Omental fat pad (tissue), 4 donors: ENCODE data around the gene B4GALNT2. TPM values are rescaled to one million over a fixed set of nuclear protein-coding genes. Genes with fewer than 3 reads are reported as not detected.
"Not testable (repeated sequence)": the region's sequence is repeated elsewhere in the genome, so short reads cannot be mapped to it uniquely, and the experiment has no call there.

Experiments
- ATAC-seq: fragments of 150-250 bp; one replicate; pipeline ENCODE4 v1.9.1; 2016; ENCODE audit warnings: mild to moderate bottlenecking, moderate library complexity; ENCODE audit not compliant: low FRiP score
- DNase-seq: peaks from one replicate; pipeline ENCODE4 v3.0.0-alpha.2; 2019; ENCODE audit warnings: low spot score
- CTCF ChIP-seq, 3 donors: fragments of 450-650 bp; IDR thresholded peaks; one replicate each; pipeline ENCODE4 v1.5.1; 2016 to 2017; ENCODE audit warnings: antibody characterized with exemption in 3 of 3, mild to moderate bottlenecking in 3 of 3, moderate library complexity in 2 of 3
- total RNA-seq, 4 donors: library from RNA; depleted of rRNA; stranded (reverse); fragments of >200 nt; gene quantifications; one replicate each; pipeline ENCODE4 v1.1.0, GENCODE V29; 2016

The B4GALNT2 gene
- total RNA-seq, 4 donors from 2014 or later = not detected

DNA sequence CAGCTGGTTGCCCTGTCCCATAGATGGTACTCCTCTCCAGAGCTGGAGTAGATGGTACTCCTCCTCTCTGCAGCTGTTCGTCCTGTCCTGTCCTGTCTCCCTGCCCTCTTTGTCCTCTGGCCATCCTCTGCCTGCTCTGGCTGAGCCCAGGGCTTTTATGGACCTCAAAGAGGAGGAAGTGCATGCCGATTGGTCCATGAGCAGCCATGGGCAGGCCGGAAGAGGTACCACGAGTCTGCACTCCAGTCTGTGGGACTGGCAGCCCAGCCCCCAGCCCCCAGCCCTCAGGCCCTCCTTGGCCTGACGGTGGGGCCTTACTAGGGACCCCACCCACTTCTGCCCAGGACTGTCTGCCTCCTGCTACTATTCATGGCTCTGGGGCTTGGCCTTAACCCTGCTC, 50.8 kb downstream of the B4GALNT2 start:
- no peak for ATAC-seq
- no peak for DNase-seq
- no peak for TF ChIP-seq CTCF (IDR thresholded peaks at IDR 0.05)

DNA sequence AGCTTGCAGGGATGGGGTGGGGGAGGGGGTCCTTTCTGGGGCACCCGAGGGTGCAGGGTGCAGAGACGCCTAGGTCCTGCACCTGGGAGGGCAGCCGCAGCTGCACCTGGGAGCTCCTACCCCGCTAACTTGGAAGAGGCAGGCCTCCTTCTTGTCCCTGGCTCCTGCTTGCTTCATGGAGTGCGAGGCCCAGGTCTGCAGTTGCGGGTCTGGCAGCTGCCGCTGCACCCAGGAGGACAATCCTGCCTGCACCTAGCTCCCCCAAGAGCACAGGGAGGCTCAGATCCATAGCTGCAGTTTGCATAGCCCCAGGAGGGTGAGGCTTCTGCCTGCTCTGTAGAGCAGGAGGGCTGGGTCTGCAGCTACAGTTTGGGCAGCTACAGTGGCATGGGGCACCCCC, 51.2 kb downstream of the B4GALNT2 start:
- no peak for TF ChIP-seq CTCF (IDR thresholded peaks at IDR 0.05)
- no peak for DNase-seq
- ATAC-seq = no peak

DNA sequence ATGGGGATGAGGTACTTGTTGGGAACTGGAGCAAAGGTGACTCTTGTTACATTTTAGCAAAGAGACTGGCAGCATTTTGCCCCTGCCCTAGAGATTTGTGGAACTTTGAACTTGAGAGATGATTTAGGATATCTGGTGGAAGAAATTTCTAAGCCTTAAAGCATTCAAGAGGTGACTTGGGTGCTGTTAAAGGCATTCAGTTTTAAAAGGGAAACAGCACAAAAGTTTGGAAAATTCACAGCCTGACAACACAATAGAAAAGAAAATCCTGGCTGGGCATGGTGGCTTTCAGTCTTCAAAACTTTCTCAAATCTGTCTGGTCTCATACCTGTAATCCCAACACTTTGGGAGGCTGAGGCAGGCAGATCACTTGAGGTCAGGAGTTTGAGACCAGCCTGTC, 52.0 kb downstream of the B4GALNT2 start:
- not testable (repeated sequence) for ATAC-seq, DNase-seq

DNA sequence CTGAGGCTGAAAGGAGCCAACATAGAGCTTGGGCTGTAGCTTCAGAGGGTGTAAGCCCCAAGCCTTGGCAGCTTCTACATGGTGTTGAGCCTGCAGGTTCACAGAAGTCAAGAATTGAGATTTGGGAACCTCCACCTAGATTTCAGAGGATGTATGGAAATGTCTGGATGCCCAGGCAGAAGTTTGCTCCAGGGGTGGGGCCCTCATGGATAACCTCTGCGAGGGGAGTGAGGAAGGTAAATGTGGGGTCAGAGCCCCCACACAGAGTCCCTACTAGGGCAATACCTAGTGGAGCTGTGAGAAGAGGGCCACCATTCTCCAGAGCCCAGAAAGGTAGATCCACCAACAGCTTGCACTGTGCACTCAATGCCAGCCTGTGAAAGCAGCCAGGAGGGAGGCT, 52.8 kb downstream of the B4GALNT2 start:
- not testable (repeated sequence) for DNase-seq, ATAC-seq

GRCh38 chr17:49187301-49187700, 54.7 kb downstream of the B4GALNT2 start:
- ATAC-seq (no peak), DNase-seq (no peak)
- TF ChIP-seq CTCF (IDR thresholded peaks at IDR 0.05) = no peak

- no peak for DNase-seq
- ATAC-seq = no peak
- no peak for TF ChIP-seq CTCF (IDR thresholded peaks at IDR 0.05)
Measured at GRCh38 chr17:49190932-49191331, 58.4 kb downstream of the B4GALNT2 start.

GRCh38 chr17:49191409-49191916, 58.9 kb downstream of the B4GALNT2 start:
- no peak for TF ChIP-seq CTCF (IDR thresholded peaks at IDR 0.05)
- ATAC-seq (no peak), DNase-seq (no peak)

- no peak for TF ChIP-seq CTCF (IDR thresholded peaks at IDR 0.05)
- peak; percentile 88 for ATAC-seq
Measured at GRCh38 chr17:49191917-49192741, 59.6 kb downstream of the B4GALNT2 start.

More at GRCh38 chr17:49191917-49192741, 59.6 kb downstream of the B4GALNT2 start:
- peak; percentile 98 for DNase-seq
